ENCODE data around the gene PLCH2. TPM values are rescaled to one million over a fixed set of nuclear protein-coding genes. Genes with fewer than 3 reads are reported as not detected.

Gene PLCH2
- polyA plus RNA-seq, 1 of the 3 experiments (the other 2 are of a cell fraction), result 0.08 TPM

GRCh38 chr1:2529784-2530512, 53.9 kb downstream of the PLCH2 start, which contains the start of gene HES5:
Gene HES5 (minus strand): TSS chr1:2530263. CDS start chr1:2530164, 99 bp downstream.
- peak; percentile 73 for DNase-seq
- peaks cover 10% of the 10 kb centered on the region for H4K20me1 ChIP-seq (ENCODE audit: insufficient read depth)
- H3F3A ChIP-seq (replicated peaks; ENCODE audit: insufficient read depth), result no peaks in the 10 kb centered on the region
- H3K79me2 ChIP-seq (ENCODE audit: insufficient read depth), result peaks cover 10% of the 10 kb centered on the region
- peaks cover 0 to 37% of the 10 kb centered on the region in 2 experiments; a peak in 3 of 4 replicates for H3K4me1 ChIP-seq (ENCODE audit: control insufficient read depth in 1 of 2, insufficient read depth in 2 of 2, low read depth in 1 of 2, low read length in 1 of 2)
- ChIA-PET CTCF (interaction anchor here (1.0 to 7.7 kb wide), 5 partner anchors 14 to 335 kb away, joined by 3 to 35 read pairs (median 7); partner anchors contain the start of gene FAAP20), POLR2A (interaction anchor here (0.8 to 1.0 kb wide), 2 partner anchors 13 to 55 kb away, joined by 3 read pairs; no protein-coding TSS in a partner anchor)
- no peaks in the 10 kb centered on the region for H3K36me3 ChIP-seq (replicated peaks in 1 of 2; ENCODE audit: control insufficient read depth in 1 of 2, insufficient read depth in 2 of 2, low read length in 1 of 2)
- H3K4me2 ChIP-seq, result no peak within 1 kb of the TSS
- 21% methylated on average over 15 of the region's 91 CpGs for WGBS (ENCODE audit: low lambda C conversion rate)
- no peak within 1 kb of the TSS for H3K27ac ChIP-seq (ENCODE audit: low read depth in 2 of 2, low read length in 1 of 2)
- H3K4me3 ChIP-seq (ENCODE audit: low read depth in 2 of 2, low read length in 1 of 2), result peak within 1 kb of the TSS in 1 of 2 experiments; percentile 12; a peak in 1 of 4 replicates
- no peak within 1 kb of the TSS for H3K9ac ChIP-seq
- no peak for TF ChIP-seq RXRA (IDR thresholded peaks at IDR 0.05; ENCODE audit: borderline replicate concordance, low read depth)
- no peak for TF ChIP-seq GATA2 (CRISPR knock-in tag; IDR thresholded peaks at IDR 0.05)
- TF ChIP-seq GABPA (IDR thresholded peaks at IDR 0.05; ENCODE audit: low read depth), result no peak
- TF ChIP-seq TAF1 (IDR thresholded peaks at IDR 0.05; ENCODE audit: borderline replicate concordance, low read depth, low read length), result no peak
- TF ChIP-seq NFIC (IDR thresholded peaks at IDR 0.05; ENCODE audit: borderline replicate concordance), result no peak
- no peak for TF ChIP-seq USF1 (IDR thresholded peaks at IDR 0.05; ENCODE audit: borderline replicate concordance, low read depth)
- no peak for TF ChIP-seq IRF3 (IDR thresholded peaks at IDR 0.05; ENCODE audit: low read depth, low read length)
- no peak for TF ChIP-seq TCF12 (IDR thresholded peaks at IDR 0.05)
- no peak for TF ChIP-seq ELF1 (IDR thresholded peaks at IDR 0.05)
- TF ChIP-seq JUND (IDR thresholded peaks at IDR 0.05), result no peak
- TF ChIP-seq SMC3 (IDR thresholded peaks at IDR 0.05; ENCODE audit: low read depth, low read length), result no peak
- no peak for TF ChIP-seq REST (IDR thresholded peaks at IDR 0.05; ENCODE audit: low read depth, low read length)
- TF ChIP-seq MEF2A (IDR thresholded peaks at IDR 0.05; ENCODE audit: borderline replicate concordance, low read depth), result no peak
- no peak for TF ChIP-seq SIN3A (IDR thresholded peaks at IDR 0.05; ENCODE audit: borderline replicate concordance, low read depth, low read length)
- no peaks in the 10 kb centered on the region for H3K9me2 ChIP-seq
- H2AFZ ChIP-seq (ENCODE audit: low read depth), result no peak within 1 kb of the TSS
- peaks cover 6% of the 10 kb centered on the region; the same call in 1 of the 2 replicates for H3K27me3 ChIP-seq (ENCODE audit: insufficient read depth)
- no peaks in the 10 kb centered on the region for H3K9me3 ChIP-seq
